Right atrium auricular region (tissue), 2 donors: ENCODE measurements around the gene TTYH1. TPM values are rescaled to one million over a fixed set of nuclear protein-coding genes. Genes with fewer than 3 reads are reported as not detected.

Experiments used
- DNase-seq: peaks from one replicate; pipeline ENCODE4 v3.0.0-alpha.2; 2019; ENCODE audit warnings: low spot score
- H3K27ac ChIP-seq, 2 donors: fragments of 200-600 bp; sonication (generic); 1 replicate in 1 of 2; 2 replicates in 1 of 2; pipeline ENCODE4 v1.5.1; 2016 to 2019
- H3K27me3 ChIP-seq, 2 donors: fragments of 200-600 bp; sonication (generic); one replicate each; pipeline versions ENCODE4 v1.5.1 to v1.6.0; 2017 to 2019
- H3K36me3 ChIP-seq: fragments of 200-600 bp; sonication (generic); one replicate; pipeline ENCODE4 v1.5.1; 2016
- H3K4me1 ChIP-seq, 2 donors: fragments of 200-600 bp; sonication (generic); one replicate each; pipeline versions ENCODE4 v1.5.1 to v1.6.0; 2017 to 2019
- H3K4me3 ChIP-seq, 2 donors: fragments of 200-600 bp; sonication (generic); 1 replicate in 1 of 2; 2 replicates in 1 of 2; pipeline ENCODE4 v1.5.1; 2017 to 2019; ENCODE audit warnings: mild to moderate bottlenecking in 1 of 2, moderate library complexity in 1 of 2
- H3K9me3 ChIP-seq, 2 donors: fragments of 200-600 bp; sonication (generic); one replicate each; pipeline ENCODE4 v1.5.1; 2019
- CTCF ChIP-seq, 2 donors: fragments of 200-600 bp; sonication (generic); IDR thresholded peaks; one replicate each; pipeline ENCODE4 v1.5.1; 2019; ENCODE audit warnings: antibody characterized with exemption in 2 of 2
- total RNA-seq, 2 donors: library from RNA; depleted of rRNA; stranded (reverse); fragments of >200 nt; gene quantifications; one replicate each; pipeline ENCODE4 v1.1.0, GENCODE V29; 2016

Gene TTYH1
- total RNA-seq, 2 donors from 2014 or later, result 1.7 to 2.7 TPM

DNA sequence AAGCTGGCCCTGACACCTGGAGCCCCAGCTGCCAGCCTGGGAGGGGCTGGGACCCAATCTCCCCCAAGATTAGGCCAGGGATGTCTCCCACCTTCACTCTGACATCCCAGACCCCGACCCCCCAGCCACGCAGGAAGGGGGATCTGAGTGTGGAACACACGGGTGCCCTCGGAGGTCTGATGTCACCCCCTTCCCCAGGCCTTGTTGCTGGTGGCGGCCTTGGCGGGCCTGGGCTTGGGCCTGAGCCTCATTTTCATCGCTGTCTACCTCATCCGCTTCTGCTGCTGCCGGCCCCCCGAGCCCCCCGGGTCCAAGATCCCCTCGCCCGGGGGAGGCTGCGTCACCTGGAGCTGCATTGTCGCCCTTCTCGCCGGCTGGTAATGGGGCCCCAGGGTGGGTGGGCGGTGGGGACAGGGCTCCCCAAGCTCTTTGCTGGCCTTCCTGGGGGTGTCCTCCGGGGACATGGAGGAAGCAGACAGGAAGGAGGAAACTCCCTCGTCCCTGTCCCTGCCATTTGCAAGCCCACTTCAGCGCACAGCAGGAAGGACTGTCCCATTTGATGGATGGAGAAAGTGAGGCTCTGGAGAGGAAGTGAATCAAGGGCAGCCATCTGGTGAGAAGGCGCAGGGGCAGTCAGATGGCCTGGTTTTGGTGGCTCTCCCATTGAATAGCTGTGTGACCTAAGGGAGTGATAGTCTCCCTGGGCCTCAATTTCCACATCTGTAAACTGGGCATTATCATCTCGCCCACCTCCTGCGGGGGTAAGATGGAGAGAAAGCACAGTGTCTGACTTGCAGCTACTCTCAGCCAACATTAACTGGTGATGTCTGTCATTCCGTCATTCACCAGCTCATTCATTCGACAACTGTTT, 3.9 kb downstream of the TTYH1 start:
- Histone ChIP-seq H3K27ac (peak overlapping the region; percentile 22 to 56), H3K4me3 (no peak overlapping the region), H3K9me3 (no peaks in the 10 kb centered on the region), H3K36me3 (no peaks in the 10 kb centered on the region), H3K27me3 (peaks cover 5 to 22% of the 10 kb centered on the region in 2 donors), H3K4me1 (peaks cover 0 to 42% of the 10 kb centered on the region in 2 donors)
- TF ChIP-seq CTCF (IDR thresholded peaks at IDR 0.05), result no peak
- DNase-seq, result no peak

GRCh38 chr19:54420068-54420382, 4.8 kb downstream of the TTYH1 start:
- peaks cover 5 to 18% of the 10 kb centered on the region in 2 donors for H3K27me3 ChIP-seq
- TF ChIP-seq CTCF (IDR thresholded peaks at IDR 0.05), result no peak
- DNase-seq, result no peak
- peak overlapping the region in 1 of 2 donors; percentile 33 for H3K4me3 ChIP-seq
- H3K4me1 ChIP-seq, result peaks cover 0 to 42% of the 10 kb centered on the region in 2 donors
- no peaks in the 10 kb centered on the region for H3K36me3 ChIP-seq
- peak overlapping the region; percentile 40 to 56 for H3K27ac ChIP-seq
- H3K9me3 ChIP-seq, result no peaks in the 10 kb centered on the region

DNA sequence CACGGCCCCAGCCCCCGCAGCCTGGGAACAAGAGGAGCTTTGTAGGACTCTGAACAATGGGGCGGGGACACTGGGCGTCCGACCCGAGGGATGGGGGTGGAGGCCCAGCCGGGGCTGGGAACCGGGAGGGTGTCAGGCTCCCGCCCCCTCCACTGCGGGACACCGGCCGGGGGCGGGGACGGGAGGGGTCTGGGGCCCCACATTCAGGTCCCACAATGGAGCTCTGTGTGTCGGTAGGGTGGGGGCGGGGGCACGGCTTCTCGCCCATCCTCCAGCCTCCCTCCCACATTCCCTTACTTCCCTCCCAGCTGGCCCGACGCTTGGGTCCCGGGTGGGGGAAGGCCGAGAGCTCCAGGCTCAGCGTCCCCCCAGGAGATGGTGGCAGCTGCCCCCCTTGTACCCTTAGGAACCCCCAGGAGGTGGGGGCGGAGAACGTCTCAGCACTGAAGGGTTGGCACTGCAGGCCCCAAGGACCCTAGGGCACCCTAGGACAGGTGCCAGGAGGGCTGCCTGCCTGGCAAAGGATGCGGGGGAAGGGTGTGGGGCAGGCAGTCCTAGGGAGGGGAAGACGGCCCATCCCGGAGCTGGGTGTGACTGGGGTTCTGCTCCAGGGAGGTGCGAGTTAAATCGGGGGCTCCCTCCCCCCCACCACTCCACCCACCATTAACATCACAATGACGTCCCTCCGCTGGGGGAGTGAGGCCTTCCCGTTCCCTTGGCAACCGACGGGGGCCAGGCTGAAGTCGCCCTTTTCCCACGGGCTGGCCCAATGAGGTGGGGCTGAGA, 5.3 kb downstream of the TTYH1 start:
- Histone ChIP-seq H3K27ac (peak overlapping the region; percentile 56 to 64), H3K36me3 (no peaks in the 10 kb centered on the region), H3K27me3 (peaks cover 5 to 12% of the 10 kb centered on the region in 2 donors), H3K4me1 (peaks cover 0 to 42% of the 10 kb centered on the region in 2 donors), H3K9me3 (no peaks in the 10 kb centered on the region), H3K4me3 (peak overlapping the region; percentile 11 to 33)
- no peak for TF ChIP-seq CTCF (IDR thresholded peaks at IDR 0.05)
- no peak for DNase-seq

DNA sequence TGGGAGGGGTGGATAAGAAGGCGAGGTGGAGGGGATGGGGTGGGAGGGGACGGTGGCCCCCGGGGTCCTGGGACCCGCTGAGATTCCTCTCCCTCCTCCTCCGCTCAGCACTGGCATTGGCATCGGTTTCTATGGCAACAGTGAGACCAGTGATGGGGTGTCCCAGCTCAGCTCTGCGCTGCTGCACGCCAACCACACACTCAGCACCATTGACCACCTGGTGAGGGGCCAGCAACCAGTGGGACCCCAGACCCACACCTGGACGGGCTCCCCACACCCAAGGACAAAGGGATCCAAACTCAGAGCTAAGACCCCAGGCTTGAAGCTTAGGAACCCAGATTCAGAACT, 5.9 kb downstream of the TTYH1 start:
- peaks cover 4 to 7% of the 10 kb centered on the region in 2 donors for H3K27me3 ChIP-seq
- H3K36me3 ChIP-seq, result no peaks in the 10 kb centered on the region
- H3K4me1 ChIP-seq, result peaks cover 0 to 40% of the 10 kb centered on the region in 2 donors
- no peak for TF ChIP-seq CTCF (IDR thresholded peaks at IDR 0.05)
- H3K9me3 ChIP-seq, result no peaks in the 10 kb centered on the region
- peak overlapping the region; percentile 43 to 56 for H3K27ac ChIP-seq
- H3K4me3 ChIP-seq, result peak overlapping the region in 1 of 2 donors; percentile 33
- DNase-seq, result no peak

GRCh38 chr19:54421521-54421920, 6.3 kb downstream of the TTYH1 start:
- Histone ChIP-seq H3K4me1 (peaks cover 0 to 36% of the 10 kb centered on the region in 2 donors), H3K4me3 (no peak overlapping the region), H3K36me3 (no peaks in the 10 kb centered on the region), H3K27me3 (peaks cover under 1 to 7% of the 10 kb centered on the region in 2 donors), H3K27ac (peak overlapping the region; percentile 43 to 56), H3K9me3 (no peaks in the 10 kb centered on the region)
- TF ChIP-seq CTCF (IDR thresholded peaks at IDR 0.05), result no peak
- no peak for DNase-seq
